HG02943 (cell line): ENCODE results near the gene EDDM13.
"Not testable (repeated sequence)": the region's sequence is repeated elsewhere in the genome, so short reads cannot be mapped to it uniquely, and the experiment has no call there.

Source experiments
- ATAC-seq: cut with Tn5 transposase; IDR thresholded peaks from one replicate; pipeline ENCODE4 v1.9.1; 2021; ENCODE audit warnings: mild to moderate bottlenecking, low read depth, moderate library complexity; ENCODE audit not compliant: unreplicated experiment

EDDM13 gene

GRCh38 chr19:56319991-56320390 is 47.4 kb downstream of the EDDM13 start:
- ATAC-seq = no peak

- ATAC-seq = no peak
These were observed 48.9 kb downstream of the EDDM13 start for GRCh38 chr19:56321254-56321988.

DNA sequence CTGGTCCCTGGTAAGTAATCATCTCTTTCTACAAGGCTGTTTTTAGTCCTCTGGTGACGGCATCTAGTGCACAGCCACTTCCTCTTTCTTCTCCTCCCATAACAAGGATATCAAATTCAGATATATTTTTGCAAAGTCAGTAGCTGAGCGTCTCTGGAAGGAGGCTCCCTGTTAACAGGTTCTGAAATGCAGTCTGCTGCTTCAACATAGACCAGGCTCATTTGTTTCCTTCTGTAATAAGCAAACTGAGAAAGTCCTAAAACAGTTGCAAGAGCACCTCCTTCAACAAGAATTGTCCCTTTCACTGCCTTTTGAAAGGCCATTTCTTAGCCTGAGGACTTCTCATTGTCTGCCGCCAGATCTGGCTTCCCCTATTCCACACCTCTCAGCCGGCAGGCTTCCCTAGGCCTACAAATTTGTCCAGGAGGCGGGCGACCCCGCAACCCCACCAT is 49.5 kb downstream of the EDDM13 start:
- no peak for ATAC-seq

- ATAC-seq = no peak
These were observed 51.9 kb downstream of the EDDM13 start for GRCh38 chr19:56324436-56324835.

DNA sequence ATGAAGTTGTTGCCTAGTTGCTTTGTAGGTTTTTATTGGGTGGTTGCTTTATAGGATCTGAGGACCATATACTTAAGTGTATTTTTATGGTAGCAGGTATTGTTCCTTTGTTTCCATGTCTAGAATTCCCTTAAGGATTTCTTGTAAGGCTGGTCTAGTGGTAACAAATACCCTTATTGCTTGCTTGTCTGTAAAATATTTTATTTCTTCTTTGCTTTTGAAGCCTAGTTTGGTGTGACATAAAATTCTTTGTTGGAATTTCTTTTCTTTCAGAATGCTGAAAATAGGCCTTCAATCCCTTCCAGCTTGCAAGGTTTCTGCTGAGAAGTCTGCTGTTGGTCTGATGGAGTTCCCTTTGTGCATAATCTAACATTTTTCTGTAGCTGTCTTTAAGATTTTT is 60.1 kb downstream of the EDDM13 start:
- ATAC-seq = no peak

GRCh38 chr19:56333506-56333905 is 61.0 kb downstream of the EDDM13 start:
- ATAC-seq = no peak

DNA sequence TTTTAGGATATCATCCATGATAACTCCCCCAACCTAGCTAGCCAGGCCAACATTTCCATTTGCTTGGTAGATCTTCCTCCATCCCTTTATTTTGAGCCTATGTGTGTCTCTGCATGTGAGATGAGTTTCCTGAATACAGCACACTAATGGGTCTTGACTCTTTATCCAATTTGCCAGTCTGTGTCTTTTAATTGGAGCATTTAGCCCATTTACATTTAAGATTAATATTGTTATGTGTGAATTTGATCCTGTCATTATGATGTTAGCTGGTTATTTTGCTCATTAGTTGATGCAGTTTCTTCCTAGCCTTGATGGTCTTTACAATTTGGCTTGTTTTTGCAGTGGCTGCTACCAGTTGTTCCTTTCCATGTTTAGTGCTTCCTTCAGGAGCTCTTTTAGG is 62.8 kb downstream of the EDDM13 start:
- ATAC-seq = not testable (repeated sequence)

DNA sequence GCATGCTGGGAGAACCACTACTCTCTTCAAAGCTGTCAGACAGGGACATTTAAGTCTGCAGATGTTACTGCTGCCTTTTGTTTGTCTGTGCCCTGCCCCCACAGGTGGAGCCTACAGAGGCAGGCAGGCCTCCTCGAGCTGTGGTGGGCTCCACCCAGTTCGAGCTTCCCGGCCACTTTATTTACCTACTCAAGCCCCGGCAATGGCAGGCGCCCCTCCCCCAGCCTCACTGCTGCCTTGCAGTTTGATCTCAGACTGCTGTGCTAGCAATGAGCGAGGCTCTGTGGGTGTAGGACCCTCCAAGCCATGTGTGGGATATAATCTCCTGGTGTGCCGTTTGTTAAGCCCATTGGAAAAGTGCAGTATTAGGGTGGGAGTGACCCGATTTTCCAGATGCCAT is 64.5 kb downstream of the EDDM13 start:
- ATAC-seq = not testable (repeated sequence)

- ATAC-seq = not testable (repeated sequence)
These were observed 66.5 kb downstream of the EDDM13 start for GRCh38 chr19:56339031-56339430.

DNA sequence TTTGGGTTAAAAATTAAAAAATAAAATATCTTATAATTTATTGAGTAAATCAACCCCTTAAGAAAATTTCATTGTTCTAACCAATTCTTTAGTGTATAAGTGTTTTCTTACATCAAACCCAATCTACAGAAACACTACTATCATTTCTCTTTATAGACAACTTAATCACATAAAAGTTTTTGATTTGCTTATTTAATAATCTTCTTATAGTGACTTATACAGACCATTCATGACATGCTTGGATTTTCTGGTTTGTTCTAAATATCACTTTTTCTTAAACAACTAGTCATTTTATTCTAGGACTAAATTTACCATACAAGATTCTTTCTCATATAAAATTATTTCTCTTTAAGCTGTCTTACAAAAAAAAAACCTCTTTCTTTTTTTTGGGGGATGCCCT is 69.4 kb downstream of the EDDM13 start:
- ATAC-seq = no peak

GRCh38 chr19:56347163-56347778 is 74.7 kb downstream of the EDDM13 start:
- no peak for ATAC-seq

DNA sequence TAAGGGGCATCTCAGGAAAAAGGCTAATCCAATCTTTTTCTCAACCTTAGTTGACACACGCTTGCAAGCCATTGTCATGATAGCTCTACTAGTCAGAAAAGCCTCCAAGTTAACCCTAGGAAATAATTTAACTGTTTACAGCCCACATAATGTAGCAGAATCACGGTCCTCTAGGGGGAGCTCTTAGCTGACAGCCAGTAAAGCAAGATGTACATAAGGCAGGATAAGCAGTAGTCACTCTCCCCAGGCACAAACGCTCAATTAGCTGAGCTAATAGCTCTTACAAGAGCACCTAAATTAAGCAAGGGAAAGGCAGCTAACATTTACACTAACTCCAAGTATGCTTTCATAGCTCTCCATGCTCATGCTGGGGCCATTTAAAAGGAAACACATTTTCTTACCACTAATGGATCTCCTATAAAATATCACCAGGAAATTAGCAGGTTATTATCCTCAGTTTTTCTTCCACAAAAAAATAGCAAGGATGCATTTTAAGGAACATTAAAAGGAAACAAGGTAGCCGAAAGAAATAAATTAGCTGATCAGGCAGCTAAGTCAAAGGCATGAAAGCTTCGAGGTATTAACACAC is 75.8 kb downstream of the EDDM13 start:
- no peak for ATAC-seq

- no peak for ATAC-seq
These were observed 78.0 kb downstream of the EDDM13 start for GRCh38 chr19:56350416-56351045.

DNA sequence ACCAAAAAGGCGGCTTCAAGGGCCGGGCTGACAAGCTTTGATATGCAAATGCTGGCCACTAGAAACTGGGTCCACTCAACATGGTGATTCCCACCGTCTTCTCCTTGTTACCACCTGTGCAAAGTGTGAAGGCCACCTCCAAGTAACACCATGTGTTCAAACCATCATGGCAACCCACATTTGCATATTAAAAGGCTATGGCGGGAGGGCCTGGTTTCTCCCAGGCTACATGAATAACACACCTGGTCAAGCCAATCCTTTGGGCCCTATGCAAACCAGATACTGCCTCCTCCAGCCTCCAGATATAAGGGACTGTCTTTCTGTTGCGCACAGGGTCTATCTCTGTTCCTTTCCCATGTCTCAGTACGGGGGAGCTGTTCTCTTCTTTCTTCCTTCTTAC is 78.7 kb downstream of the EDDM13 start:
- ATAC-seq = no peak

GRCh38 chr19:56355517-56355916 is 83.0 kb downstream of the EDDM13 start:
- no peak for ATAC-seq

DNA sequence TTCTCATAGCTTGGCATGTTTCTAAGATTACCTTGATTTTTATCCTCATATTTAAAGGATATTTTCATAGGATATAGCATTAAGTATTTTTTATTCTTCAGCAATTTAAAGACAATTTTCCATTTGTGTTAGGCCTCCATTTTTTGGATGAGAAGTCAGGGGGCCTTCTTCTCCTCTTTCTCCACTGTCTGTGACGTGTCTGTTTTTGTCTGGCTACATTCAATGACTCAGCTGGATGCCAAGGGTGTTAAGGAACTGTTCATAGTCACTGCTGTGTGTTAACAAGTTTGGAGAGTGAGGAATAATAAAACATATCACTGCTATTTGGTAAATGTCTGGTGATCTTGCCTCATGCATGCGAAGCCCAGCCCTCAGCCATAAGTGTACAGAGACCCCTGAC is 84.4 kb downstream of the EDDM13 start:
- ATAC-seq = no peak
